ENCODE results near the gene LRRTM2.

The LRRTM2 gene

DNA sequence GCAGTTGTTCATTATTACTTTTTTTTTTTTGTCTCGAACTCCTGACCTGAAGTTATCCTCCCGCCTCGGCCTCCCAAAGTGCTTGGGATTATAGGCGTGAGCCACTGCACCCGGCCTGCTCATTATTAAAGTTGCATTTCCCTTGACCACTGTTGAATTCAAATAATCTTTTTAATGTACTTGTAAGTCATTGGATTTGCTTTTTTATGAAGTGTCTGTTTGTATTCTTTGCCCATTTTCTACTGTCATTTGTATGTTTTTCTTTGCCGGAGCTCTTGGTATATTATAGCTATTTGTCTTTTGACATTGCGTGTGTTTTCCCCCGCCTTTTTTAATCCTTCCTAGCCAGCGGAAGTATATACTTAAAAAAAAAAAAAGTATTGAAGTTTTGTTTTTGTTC lies 22.0 kb downstream of the LRRTM2 start:
- TF ChIP-seq, protein P1, sequence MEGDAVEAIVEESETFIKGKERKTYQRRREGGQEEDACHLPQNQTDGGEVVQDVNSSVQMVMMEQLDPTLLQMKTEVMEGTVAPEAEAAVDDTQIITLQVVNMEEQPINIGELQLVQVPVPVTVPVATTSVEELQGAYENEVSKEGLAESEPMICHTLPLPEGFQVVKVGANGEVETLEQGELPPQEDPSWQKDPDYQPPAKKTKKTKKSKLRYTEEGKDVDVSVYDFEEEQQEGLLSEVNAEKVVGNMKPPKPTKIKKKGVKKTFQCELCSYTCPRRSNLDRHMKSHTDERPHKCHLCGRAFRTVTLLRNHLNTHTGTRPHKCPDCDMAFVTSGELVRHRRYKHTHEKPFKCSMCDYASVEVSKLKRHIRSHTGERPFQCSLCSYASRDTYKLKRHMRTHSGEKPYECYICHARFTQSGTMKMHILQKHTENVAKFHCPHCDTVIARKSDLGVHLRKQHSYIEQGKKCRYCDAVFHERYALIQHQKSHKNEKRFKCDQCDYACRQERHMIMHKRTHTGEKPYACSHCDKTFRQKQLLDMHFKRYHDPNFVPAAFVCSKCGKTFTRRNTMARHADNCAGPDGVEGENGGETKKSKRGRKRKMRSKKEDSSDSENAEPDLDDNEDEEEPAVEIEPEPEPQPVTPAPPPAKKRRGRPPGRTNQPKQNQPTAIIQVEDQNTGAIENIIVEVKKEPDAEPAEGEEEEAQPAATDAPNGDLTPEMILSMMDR (conservative IDR thresholded peaks at IDR 0.05; ENCODE audit: low read length), result no peak
- H3K4me3 ChIP-seq (ENCODE audit: low read length), result no peak overlapping the region
- DNase-seq (ENCODE audit: low read depth), result no peak

DNA sequence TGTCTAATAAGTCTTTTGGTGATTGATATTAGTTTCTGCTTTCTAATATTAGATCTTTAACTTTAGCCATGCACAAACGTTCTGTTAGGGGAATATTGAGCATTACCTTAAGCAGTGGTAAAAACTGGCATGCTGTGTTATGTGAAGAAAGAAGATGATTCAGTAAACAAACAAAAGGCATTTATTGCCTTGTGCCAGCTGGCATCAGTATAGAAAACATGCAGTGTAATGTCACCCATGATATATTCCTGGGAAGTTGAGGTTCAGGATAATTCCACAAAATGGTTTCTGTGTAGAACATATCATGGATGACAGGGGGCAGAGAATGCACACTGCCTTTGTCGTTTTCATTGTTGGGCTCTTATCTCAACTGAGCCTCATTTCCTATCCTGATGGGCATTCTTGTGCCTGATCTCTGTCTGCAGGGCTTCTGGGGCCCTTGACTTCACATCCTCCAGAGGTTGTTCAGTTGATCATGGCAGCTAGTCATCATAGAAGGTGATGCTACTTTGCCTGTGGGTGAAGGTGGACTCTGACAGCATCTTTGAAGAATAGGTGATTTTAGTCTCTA lies 24.2 kb downstream of the LRRTM2 start:
- TF ChIP-seq, protein P1 (conservative IDR thresholded peaks at IDR 0.05; ENCODE audit: low read length), result no peak
- DNase-seq (ENCODE audit: low read depth), result peak; percentile 21
- no peak overlapping the region for H3K4me3 ChIP-seq (ENCODE audit: low read length)

DNA sequence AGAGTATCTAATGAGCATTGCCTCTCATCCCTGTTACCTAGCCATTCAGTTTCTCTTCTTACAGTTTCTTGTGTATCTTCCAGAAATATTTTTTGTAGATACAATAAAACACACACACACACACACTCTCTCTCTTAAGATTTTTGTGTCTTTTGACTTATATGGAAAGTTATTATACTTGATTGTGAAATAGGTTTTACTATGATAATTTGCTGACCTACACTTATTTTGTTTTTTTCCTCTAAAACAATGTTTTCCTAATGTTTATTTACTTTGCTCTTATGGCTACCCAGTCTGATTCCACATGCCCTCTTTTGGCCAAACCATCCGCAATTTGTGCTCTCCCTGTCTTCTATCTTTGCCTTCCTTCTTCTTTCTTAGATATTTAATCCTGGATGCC lies 25.3 kb downstream of the LRRTM2 start:
- DNase-seq (ENCODE audit: low read depth), result no peak
- TF ChIP-seq, protein P1 (conservative IDR thresholded peaks at IDR 0.05; ENCODE audit: low read length), result no peak
- no peak overlapping the region for H3K4me3 ChIP-seq (ENCODE audit: low read length)

DNA sequence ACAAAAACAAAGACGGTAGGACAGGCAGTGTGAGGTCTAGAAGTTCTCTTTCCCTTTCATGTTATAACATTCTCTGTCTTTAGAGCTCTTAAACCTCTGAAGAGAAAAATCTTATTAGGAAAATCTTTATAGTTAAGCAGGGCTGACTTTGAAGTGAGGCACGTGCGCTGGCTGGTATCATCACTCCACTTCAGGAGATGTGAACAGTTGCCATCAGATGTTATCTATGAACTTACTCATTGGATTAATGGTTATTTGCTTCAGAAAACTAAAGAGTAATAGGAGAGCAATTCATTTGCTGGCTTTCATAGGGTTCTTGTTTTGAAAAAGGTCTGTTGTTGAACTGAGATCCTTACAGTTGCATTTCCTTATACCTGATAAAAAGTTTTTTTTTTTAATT lies 25.7 kb downstream of the LRRTM2 start:
- H3K4me3 ChIP-seq (ENCODE audit: low read length), result no peak overlapping the region
- TF ChIP-seq, protein P1 (conservative IDR thresholded peaks at IDR 0.05; ENCODE audit: low read length), result no peak
- no peak for DNase-seq (ENCODE audit: low read depth)

DNA sequence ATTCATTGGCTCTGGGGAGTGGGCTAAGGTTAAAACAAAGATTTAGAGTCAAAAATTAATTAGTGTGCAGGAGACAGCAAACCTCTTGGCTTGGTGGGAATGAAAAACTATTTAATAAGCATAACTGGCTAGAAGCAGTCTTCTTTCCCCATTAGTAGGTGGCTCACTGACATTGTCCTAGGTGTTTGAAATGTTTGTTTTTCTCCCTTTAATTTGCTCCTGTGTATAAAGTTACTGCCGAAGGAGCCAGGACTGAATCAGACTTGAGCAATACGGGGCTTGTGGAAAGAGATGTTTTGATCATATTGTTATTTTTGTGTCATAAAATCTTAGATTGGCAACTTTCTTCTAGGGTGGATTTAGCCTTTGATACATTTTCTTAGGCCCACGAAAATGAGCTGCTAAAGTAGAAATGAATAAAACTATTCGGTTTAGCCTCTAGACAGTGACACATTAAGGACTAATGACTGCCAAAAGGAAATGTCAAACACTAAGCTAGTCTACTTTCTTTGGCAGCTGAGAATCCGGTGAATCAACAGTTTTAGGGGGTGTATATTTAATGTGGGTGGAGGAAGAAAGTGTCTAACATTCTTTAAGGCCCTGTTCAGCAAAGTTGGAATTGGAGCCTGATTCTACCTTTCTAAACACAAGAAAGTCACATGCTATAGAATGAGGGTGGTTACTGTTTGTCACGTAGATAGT lies 30.2 kb downstream of the LRRTM2 start:
- no peak overlapping the region for H3K4me3 ChIP-seq (ENCODE audit: low read length)
- TF ChIP-seq, protein P1 (conservative IDR thresholded peaks at IDR 0.05; ENCODE audit: low read length), result no peak
- peak; percentile 76 for DNase-seq (ENCODE audit: low read depth)

DNA sequence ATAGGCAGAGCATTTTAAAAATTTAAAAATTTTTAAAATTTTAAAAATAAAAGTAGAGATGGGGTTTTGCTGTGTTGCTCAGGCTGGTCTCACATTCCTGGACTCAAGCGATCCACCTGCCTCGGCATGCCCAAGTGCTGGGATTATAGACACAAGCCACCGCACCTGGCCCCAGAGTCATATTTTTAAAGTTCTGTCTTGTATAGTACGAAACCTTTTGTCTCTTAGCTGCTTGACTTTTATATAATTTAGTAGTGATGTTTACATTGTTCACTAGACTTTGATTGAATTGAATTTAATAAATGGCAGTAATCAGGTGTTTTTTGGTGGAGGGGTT lies 31.0 kb downstream of the LRRTM2 start:
- H3K4me3 ChIP-seq (ENCODE audit: low read length), result no peak overlapping the region
- DNase-seq (ENCODE audit: low read depth), result no peak
- TF ChIP-seq, protein P1 (conservative IDR thresholded peaks at IDR 0.05; ENCODE audit: low read length), result no peak

All from AG10803 (cell line).